ENCODE measurements around the gene CCDC185.

Gene CCDC185

GRCh38 chr1:223429821-223430220, 36.6 kb downstream of the CCDC185 start:
- no peak for DNase-seq (ENCODE audit: low read depth in 1 of 2, low spot score in 1 of 2)

- no peak for DNase-seq (ENCODE audit: low read depth in 1 of 2, low spot score in 1 of 2)
These were observed 37.0 kb downstream of the CCDC185 start for GRCh38 chr1:223430236-223430635.

DNA sequence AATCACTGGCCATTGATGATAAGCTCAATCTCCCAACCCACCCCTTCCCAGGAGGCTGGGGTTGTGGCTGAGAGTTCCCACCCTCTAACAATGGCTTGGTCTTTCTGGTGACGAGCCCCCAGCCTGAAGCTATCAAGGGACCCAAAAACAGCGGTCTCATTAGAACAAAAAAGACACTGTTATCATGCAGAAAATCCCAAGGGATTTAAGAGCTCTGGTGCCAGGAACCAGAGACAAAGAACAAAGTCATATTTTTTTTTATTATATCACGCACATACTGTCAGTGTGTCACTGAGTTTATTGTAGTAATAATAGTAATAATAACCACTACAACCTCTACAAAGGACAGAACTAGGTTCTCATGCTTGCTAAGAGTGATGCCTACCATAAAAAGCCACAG, 43.9 kb downstream of the CCDC185 start:
- no peak for DNase-seq (ENCODE audit: low read depth in 1 of 2, low spot score in 1 of 2)

DNA sequence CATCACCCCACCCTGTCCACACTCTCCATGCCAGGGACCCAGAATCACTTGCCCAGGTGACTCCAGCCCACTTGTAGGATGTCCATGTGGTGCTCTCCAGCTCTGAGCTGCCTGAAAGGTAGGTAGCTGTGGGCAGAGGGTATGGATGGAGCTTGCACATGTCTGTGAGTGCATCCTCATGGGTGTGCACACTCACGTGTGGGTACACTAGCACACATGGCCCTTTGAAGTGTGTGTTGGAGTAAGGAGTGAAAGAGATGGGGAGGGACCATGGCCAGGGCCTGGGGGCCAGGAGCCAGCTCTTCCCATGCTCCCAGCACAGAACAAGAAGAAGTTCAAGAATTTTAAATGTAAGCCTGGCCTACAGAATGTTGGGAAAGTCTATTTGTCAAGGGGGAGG, 50.2 kb downstream of the CCDC185 start:
- DNase-seq (ENCODE audit: low read depth in 1 of 2, low spot score in 1 of 2): no peak

DNA sequence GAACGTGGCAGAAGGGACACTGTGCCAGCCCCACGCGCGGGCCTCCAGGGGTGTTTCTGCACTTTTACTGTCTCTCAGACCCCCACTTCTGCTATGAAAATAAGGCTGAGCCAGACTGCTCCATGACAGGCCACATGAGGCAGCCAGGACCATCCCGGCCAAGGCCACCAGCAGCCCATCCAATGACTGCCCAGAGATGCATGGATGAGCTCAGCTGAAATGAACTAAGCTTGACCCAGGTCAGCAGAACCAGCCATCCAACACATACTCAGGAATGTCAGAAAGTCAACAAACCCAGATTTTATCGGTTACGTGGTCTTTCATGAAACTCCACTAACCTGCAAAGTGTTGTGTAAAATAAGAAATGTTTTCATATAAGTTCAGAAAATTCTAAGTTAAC, 51.2 kb downstream of the CCDC185 start:
- DNase-seq (ENCODE audit: low read depth in 1 of 2, low spot score in 1 of 2): no peak
